ELR (cell line): ENCODE results near the gene INAVA.
"Not testable (repeated sequence)": the region's sequence is repeated elsewhere in the genome, so short reads cannot be mapped to it uniquely, and the experiment has no call there.

Source experiments
- DNase-seq: peaks from one replicate; pipeline ENCODE4 v3.0.0-alpha.2; 2015; ENCODE audit warnings: low read depth

Gene INAVA

DNA sequence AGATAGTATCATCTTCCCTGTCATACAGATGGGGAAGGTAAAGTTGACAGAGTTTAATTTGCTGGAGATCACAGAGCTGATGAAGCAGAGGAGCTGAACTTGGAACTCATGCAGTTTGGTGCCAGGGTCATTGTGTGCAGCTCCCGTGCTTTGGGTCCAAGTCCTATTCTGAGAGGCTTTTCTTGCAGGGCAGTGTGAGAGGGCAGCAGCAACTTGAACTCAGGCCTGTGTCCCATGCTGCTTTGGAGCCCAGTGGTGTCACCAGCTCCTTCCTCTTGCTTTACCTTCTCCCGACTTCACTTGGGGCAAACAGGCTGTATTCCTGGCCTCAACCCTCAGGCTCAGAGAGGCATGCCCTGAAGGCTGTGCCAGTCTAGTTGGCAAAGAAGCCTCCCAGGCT is 24.7 kb downstream of the INAVA start:
- DNase-seq, result no peak

DNA sequence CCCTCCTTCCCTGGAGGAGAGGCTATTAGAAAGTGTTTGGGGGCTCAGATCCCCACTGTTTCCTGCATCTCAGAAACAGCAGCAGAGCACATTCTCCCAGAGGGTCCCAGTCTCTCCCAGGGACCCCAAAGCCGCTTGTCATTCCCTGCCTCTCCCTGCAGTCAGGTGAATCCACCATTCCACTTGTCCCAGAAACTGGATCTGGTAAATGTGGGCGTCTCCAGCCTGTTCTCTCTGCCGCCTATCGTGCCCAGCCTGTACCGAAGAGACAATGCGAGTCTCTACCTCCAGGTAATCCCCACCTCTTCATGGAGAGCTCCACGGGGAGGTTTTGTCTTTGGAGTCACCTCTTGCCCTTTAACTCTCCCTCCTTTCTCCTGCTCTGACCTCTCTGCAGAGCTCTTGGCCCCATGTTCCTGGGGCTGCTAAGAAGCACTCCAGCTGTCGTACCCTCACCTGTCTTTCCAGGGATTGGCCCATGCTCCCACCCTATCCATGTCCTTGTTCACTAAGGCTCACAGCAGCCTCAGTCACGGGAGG is 26.9 kb downstream of the INAVA start:
- no peak for DNase-seq

DNA sequence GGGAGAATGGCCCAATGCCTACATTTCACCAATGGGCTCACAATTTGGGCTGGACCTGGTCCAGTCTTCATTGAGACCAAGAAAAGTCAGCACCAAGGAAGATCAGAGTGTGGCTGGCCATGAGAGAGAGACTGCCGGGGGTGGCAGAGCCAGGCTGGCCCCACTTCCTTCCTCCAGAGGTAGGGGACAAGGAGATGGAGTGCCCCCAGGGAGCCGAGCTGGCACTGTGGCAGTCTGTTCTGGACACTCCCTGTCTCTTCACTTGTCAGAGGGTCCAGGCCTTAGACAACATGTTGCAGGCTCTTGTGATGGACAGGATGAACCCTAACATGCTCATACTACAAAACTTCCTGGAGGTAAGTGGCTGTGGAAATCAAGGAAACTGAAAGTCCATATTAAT is 27.7 kb downstream of the INAVA start:
- no peak for DNase-seq

DNA sequence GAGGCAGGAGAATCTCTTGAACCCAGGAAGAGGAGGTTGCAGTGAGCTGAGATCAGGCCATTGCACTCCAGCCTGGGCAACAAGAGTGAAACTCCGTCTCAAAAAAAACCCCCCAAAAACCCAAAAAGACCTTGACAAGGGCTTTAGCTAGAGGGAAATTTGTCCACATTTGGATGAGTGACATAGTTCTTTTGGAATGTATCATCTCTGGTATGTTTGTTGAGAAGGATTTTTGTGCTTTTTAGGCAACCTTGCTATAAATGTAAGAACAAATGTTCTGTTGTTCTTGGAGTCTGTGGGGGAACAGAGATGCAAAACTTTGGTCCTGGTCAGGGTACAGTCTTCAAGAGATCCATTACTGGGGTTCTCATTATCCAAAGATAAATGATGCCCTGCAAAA is 28.9 kb downstream of the INAVA start:
- peak; percentile 13 for DNase-seq

DNA sequence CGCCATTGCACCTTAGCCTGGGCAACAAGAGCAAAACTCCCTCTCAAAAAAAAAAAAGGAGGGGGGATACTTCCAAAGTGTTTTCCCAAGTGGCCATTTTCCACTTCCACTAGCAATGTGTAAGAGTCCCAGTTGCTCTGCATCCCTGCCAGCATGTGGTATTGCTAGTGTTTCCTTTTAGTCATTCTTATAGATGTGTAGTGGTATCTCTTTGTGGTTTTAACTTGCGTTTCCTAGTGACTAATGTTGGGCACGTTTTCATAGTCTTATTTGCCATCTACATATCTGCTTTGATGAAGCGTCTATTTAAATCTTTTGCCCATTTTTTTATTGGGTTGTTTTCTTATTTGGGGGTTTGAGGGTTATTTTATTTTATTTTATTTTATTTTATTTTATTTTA is 31.1 kb downstream of the INAVA start:
- peak; percentile 79 for DNase-seq

DNA sequence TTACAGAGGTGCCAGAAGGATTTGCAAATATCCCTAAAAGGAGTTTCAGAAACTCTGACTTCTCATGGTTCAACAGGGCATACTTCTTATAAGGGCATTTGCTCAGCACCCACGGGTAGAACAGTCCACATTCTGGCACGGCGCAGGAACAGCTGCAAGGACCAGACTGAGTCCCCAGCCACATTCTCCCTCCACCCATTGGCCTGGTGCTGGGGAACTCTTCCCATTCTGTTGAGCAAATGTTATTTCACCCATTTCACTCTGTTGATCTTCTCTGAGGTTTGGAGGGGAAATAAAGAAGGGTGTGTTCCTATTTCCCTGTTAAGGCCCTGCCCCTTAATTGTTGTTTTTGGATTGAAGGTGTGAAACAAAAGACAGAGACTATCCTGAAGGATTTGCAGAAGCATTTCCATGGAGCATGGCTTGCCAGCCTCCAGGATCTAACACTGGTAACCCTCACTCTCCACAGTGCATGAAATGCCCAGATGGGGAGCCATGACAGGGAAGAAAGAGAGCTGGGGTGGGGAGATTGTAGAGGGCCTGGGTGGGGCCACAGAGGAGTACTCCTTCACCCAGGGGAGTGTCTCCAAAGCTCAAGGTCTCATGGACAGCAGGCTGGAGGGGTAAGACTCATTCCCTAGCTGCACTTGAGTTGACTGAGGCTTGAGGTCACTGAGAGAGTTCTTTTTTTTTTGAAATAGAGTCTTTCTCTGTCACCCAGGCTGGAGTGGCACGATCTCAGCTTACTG is 35.0 kb downstream of the INAVA start:
- DNase-seq, result no peak

DNA sequence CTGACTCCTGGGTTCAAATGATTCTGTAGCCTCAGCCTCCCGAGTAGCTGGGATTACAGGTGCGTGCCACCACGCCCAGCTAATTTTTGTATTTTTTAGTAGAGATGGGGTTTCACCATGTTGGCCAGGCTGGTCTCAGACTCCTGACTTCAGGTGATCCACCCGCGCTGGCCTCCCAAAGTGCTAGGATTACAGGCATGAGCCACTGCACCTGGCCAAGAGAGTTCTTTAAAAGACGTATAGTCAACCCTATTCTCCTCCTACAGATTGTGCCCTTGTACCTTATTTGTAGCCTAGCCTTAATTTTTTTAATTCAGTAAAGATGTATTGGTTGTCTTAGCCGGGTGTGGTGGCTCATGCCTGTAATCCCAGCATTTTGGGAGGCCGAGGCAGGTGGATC is 35.6 kb downstream of the INAVA start:
- not testable (repeated sequence) for DNase-seq

DNA sequence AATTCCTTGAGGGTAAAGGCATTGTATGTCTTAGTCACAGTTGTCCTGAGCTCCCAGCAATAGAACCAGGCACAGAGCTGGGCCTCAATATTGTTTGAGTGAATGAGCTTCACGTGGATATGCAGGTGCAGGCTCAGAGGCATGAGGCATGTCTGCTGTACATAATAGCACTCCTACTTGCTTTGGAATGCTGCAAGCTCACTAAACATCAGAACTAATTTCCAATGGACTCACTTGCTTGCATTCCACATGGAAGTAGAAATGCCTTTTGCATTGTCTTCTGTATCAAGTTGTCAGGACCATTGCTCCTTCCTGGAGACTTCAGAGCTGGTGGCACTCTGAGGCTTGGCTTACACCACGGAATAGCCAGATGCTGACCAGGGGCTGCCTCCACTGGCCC is 37.1 kb downstream of the INAVA start:
- DNase-seq, result no peak

DNA sequence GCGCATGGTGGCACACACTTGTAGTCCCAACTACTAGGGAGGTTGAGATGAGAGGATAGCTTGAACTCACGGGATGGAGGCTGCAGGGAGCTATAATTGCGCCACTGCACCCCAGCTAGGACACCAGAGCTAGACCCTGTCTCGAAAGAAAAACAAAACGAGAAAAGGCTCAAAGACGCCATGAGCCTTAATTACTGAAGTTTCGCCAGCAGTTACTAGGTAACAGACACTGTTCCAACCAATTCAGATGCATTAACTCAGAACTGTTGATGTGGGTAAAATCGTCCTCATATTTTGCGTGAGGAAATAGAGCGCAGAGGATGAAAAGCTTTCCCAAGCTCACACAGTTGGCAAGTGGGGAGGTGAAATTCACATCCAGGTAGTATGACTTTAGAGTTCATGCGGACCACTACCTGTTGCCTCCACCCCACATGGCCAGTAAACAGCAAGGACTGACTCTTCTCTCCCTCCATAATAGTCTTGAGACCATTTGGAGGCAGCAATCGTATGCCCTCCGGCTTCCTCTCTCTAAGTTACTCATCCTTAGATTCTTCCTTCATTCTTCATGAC is 40.1 kb downstream of the INAVA start:
- DNase-seq, result no peak

DNA sequence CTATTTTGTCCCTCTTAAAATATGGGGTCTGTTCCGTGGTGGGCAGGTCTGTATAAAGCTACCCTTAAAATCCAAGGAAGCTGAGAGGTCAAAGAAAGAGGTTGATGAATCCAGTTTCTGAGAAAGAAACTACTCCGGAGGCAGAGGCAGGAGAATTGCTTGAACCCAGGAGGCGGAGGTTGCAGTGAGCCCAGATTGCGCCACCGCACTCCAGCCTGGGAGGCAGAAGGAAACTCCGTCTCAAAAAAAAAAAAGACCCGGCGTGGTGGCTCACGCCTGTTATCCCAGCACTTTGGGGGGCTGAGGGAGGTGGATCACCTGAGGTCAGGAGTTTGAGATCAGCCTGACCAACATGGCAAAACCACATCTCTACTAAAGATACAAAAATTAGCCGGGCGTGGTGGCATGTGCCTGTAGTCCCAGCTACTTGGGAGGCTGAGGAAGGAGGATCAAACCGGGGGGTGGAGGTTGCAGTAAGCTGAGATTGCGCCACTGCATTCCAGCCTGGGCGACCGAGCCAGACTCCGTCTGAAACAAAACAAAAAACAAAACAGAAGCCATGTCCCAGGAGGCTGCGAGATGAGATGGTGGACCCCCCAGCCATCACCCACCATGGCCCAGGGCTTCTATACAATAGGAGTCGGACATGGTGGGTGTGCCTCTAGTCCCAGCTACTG is 40.7 kb downstream of the INAVA start:
- DNase-seq, result not testable (repeated sequence)

DNA sequence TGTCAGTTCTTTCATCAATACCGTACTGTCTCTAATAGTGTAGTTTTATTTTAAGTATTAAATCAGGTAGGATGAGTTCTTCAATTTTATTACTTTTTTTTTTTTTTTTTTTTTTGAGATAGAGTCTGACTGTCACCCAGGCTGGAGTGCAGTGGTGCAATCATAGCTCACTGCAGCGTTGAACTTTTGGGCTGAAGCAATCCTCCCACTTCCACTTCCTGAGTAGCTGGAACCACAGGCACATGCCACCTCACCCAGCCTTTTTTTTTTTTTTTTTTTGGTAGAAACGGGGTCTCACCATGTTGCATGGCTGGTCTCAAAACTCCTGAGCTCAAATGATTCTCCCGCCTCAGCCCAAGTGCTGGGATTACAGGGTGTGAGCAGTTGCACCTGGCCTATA is 44.3 kb downstream of the INAVA start:
- no peak for DNase-seq

DNA sequence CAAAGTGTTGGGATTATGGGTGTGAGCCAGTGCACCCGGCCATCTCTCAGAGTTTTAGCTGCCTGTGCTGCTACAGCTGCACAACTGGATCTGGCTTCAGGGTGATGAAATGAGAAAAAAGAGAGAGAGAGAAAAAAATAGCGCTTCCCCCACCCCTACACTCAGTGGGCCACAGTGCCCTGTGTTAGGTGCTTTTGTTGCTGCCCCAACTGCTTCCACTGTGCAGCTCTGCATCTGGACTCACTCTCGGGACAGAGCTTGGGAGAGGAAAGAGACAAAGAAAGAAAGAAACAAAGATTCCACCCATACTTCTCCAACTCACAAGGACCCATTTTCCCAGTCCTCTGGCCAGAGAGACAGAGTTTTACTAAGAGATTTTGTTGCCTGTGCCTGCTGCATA is 50.4 kb downstream of the INAVA start:
- no peak for DNase-seq

DNA sequence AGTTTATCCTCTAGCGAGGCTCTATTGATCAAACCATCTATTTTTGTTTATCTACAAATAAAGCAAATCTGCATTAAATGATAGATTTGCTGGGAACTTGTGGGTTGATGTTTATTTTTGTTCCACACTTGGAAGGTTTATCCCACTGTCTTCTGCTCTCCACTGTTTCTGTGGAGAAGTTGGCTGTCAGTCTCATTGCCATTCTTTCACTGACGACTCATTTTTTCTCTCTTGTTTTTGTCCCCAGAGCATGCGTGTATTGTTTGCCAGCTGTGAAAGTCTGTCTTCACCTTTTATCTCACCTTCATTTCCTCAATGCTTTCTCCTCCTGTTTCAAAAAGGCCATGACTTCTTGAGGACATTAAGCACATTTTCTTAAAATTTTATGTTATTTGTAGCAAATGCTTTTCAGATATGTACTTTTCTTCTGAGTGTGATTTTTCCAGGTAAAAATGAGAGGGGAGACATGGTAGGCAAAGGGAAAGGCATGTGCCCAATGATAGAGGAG is 52.4 kb downstream of the INAVA start:
- no peak for DNase-seq

DNA sequence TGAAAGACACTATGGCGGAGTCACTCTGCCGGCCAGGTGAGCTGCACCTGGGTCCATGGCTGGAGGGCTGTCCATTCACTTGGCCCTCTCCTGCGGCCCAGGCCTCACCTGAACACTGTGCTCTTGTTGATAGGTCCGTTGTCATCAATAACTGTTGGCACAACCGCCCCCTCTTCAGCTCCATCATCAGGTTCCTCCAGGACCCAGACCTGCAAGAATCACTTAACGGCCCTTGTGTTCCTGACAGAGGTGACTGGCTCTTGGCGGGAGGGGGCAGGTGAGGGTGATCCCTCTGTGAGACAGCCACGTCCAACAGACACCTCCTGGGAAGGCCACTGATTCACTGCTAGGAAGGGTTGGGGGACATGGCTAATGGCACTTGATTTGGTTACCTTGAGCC is 54.9 kb downstream of the INAVA start:
- DNase-seq, result no peak

DNA sequence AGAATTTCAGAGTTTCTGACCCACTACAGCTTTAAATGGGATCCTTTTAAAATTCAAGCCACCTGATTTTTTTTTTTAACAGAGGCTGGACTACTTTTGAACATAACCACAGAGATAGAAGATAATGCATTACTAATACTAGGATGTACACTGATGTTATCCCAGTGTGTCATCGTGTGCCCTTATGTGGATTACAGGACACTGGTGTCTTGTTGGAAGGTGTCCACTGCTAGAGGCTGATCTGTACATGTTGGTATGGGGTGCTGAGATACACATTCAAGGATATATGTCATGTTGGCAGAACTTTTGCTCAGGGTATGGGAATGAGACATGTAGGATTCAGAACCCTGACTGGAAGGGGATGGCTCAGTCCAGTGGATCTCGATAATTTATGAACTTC is 56.3 kb downstream of the INAVA start:
- DNase-seq, result peak; percentile 35

DNA sequence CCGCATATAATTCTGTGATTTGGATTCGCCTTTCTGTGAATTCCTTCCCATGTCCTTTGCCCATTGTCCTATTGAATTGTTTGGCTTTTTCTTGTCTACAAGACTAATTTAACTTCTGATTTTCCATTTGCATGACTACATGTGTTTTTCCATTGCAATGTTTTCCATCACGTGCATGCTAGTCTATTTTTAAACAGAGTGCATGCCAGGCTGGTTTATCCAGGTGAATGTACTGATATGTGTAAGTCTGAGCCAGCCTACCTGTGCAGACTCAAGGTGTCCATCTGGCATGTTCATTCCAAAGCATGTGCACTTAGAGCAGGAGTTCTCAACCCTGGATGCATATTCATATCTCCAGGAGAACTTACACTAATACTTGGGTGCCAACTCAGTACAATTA is 59.7 kb downstream of the INAVA start:
- no peak for DNase-seq

DNA sequence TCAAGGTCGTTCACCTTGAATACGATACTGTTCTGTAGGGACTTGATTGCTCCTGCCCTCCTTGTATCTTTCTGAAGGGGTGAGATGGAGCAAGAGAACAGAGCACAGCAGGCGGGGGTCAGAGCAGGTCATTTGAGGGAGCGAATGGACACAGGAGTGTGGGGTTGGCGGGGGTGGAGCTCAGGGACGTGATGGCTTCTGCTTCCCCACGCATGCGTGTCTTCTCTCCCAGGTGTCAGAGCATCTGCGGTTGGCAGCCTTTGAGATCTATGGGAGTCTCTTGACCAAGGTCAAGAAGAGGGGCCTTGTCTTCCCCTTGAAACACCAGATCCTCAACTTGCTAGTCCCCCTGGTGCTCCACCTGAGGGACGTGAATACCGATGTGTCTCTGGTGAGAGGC is 63.9 kb downstream of the INAVA start:
- DNase-seq, result no peak

DNA sequence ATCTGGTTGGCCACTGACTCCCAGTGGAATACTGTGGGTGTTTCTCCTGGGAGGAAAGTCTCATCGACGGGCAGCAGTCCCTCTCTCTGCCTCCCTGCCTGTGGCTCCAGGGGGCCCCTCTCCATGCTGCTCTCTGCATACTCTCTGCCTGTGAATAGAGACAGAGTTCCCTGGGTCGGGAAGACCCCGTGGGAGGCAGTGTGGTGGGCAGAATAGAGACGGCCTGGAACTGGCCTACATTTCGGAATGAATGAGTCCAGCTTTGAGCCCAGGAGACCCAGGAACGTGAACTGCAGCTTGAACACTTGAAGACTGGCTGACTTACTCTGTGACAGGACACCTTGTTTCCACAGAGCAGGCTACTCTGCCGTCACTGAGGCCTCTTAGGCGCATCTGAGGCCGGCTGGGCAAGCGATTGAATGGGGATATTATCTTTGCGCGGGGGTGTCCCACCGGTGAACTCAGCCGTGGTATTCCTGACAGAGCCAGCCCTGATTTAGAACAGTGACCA is 64.8 kb downstream of the INAVA start:
- DNase-seq, result no peak

DNA sequence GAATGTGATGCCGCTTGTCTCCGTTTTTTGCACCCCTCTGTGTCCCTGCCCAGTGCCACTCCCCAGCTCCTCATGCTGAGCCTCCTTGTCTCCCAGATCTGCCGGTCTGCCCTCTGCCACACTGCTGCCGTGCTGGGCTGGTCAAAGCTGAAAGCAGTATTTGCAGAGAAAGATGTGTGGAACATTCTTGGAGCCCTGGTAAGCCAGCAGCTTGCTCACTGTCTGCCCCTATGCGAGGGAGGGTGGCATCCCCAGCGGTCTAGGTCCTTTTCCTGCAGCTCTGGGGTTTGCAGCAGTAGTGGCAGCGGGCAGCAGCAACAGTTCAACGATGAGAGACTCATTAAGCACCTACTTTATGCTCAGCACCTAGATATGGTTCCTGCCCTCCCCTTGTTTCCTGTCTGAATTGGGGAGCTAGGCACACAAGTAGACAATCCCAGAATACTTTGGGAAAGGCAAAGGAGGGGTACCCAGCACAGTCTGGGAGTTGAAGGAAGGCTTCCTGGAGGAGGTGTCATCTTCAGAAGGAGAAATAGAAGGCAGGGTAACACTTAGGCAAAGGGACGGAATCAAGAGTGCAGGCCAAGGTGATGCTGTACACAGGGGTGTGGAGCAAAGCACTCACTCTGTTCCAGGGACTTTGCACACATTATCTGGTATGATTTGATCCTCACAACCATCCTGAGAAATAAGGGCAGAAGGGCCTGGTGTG is 65.7 kb downstream of the INAVA start:
- DNase-seq, result no peak

DNA sequence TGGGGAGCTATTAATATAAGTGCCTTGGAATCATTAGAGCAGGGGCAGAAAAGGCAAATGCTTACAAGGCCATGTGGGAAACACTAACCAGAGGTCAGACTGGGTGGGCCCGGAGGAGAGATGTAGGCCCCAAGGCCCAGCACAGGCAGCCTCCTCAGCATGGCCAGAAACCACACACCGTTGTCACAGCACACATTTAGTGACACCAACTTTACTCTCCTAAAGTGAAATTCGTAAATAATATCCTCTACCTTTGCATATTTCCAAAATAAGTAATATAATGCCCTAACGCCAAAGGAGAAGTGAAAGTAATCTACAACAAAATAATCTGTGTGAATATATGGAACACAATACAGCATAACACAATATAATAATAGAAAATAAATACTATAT is 66.2 kb downstream of the INAVA start:
- no peak for DNase-seq

DNA sequence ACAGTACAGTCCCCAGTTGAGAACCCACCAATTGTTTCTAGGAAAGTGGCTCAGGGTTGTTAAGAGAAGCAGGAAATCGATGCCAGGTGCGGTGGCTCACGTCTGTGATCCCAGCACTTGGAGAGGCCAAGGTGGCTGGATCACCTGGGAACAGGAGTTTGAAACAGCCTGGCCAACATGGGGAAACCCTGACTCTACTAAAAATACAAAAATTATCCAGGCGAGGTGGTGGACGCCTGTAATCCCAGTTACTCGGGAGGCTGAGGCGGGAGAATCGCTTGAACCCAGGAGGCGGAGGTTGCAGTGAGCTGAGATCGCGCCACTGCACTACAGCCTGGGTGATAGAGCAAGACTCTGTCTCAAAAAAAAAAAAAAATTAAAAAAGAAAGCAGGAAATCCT is 67.5 kb downstream of the INAVA start:
- DNase-seq, result not testable (repeated sequence)

DNA sequence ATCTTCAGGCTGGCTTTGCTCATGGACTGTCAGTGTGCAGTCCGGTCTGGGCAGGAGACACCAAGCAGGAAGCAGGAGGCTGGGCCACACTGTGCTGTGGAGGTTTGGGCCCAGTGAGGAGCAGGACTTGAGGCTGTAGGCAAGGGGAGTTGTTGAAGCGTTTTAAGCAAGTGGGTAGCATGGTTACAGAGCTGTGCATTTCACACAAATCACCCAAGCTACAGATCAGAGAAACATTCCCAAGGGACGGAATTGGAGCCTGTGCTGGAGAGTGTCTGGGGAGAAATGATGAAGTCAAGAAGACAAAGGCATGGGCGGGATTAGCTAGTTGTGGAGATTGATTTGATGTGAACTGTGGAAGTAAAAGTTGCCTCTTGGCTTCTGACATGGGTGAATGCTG is 67.9 kb downstream of the INAVA start:
- DNase-seq, result no peak
